ENCODE measurements around the gene ZCCHC13. TPM values are rescaled to one million over a fixed set of nuclear protein-coding genes. Genes with fewer than 3 reads are reported as not detected.

Gene ZCCHC13
- total and polyA plus RNA-seq, 9 of the 15 experiments (the other 6 are each of a cell fraction or from before 2014, with no cell fraction given), result not detected

MicroRNAs encoded within 50 kb of the gene (microRNA counts, 767-probe panel; counts per million panel counts)
- microRNA hsa-miR-374a-5p (6,231 counts per million, percentile 94 among the panel's probes with 10 or more counts), microRNA hsa-miR-545-3p (not detected)

Small RNAs within 50 kb of the gene (microRNA-seq; reads per million reads assigned to microRNA genes)
- gene MIR374A (ENCODE audit: borderline microRNAs expressed) (1,103 reads per million, percentile 92 among the genes with 10 or more reads in this experiment), gene MIR545 (ENCODE audit: borderline microRNAs expressed) (8.1 reads per million, percentile 54 among the genes with 10 or more reads in this experiment)

Small RNAs within 50 kb of the gene (small RNA-seq; reads per million reads assigned to genes)
- gene AC004386.2 (not detected), gene MIR374A (55.6 reads per million, percentile 98 among the genes with 10 or more reads in this experiment), gene MIR545 (1.2 reads per million, percentile 68 among the genes with 10 or more reads in this experiment), gene RF02119 (not detected), gene RF02120 (not detected), gene RF02121 (not detected), gene RF02122 (not detected), gene RF02123 (not detected)

Other genes starting within 250 kb of the ZCCHC13 start
- gene SLC16A2, start 117.3 kb downstream of the ZCCHC13 start, total RNA-seq (2014; rRNA removed), result not detected in 2 replicates
- gene SLC16A2, start 117.3 kb downstream of the ZCCHC13 start, total RNA-seq (2014; rRNA removed; fragmentation: Illumina TruSeq; extraction: Trizol), result not detected in 2 replicates
- gene SLC16A2, start 117.3 kb downstream of the ZCCHC13 start, total RNA-seq (2015; rRNA removed; fragmentation: Illumina TruSeq; extraction: Trizol), result not detected in 2 replicates
- gene SLC16A2, start 117.3 kb downstream of the ZCCHC13 start, total RNA-seq (2021), result 0.07 and 0.13 TPM in 2 replicates
- gene SLC16A2, start 117.3 kb downstream of the ZCCHC13 start, polyA plus RNA-seq (2011; rRNA removed), result not detected in 2 replicates
- not detected in 2 replicates for gene SLC16A2, start 117.3 kb downstream of the ZCCHC13 start, polyA plus RNA-seq (2014; fragmentation: Illumina TruSeq; extraction: Trizol)
- not detected for gene SLC16A2, start 117.3 kb downstream of the ZCCHC13 start, polyA plus RNA-seq (2014; fragmentation: Nextera tagmentation; extraction: Ambion mirVana)
- gene SLC16A2, start 117.3 kb downstream of the ZCCHC13 start, polyA plus RNA-seq (2014; rRNA removed), result not detected in 2 replicates

All from K562 (cell line).